ENCODE measurements around the gene IDH3A. TPM values are rescaled to one million over a fixed set of nuclear protein-coding genes. Genes with fewer than 3 reads are reported as not detected.

Gene IDH3A
- total RNA-seq, 2 donors from 2014 or later, result 34.2 to 43.2 TPM

DNA sequence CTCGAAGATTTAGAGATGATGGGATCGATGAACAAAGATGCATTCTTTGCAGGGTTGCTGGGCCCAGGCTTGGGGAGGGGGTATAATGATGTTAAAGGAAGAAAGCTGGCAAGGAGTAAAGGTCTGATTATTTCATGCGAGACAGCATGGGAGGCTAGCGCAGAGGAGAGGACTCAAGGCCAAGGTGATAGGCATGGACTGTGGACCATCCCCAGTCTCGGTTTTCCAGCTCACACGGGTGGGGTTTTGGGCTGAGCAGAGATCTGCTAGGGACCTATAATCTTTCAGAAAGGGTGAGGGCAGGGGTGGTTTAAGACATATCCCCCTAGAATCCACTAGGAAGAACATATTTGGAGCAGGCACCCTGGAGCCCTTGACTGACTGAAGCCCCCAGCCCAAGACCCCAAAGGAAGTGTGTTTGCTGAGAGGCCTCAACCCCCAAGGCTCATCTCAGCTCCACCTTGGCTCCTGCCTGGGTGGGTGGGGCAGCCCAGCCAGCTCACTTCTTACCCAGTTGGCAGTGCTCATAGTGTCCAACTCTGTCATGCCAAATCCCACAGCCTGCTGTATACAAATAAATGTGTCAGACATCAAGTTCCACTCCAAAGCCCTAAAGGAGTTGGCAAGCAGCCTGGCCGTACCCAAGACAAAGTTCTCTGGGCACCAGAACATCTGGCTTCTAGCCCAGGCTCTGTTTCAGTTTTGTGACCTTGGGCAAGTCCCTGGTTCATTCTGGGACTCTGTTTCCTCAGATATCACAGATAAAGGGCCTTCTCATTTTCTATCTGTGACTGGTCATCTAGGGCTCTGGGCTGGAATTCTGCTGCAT, 67.3 kb downstream of the IDH3A start:
- TF ChIP-seq CTCF (conservative IDR thresholded peaks at IDR 0.05), result no peak
- Histone ChIP-seq H3K27me3 (ENCODE audit: control insufficient read depth, insufficient read depth, low read length, poor library complexity, severe bottlenecking) (no peaks in the 10 kb centered on the region), H3K4me3 (ENCODE audit: low read length) (no peak overlapping the region), H3K9ac (ENCODE audit: extremely low read depth, low read length, poor library complexity, severe bottlenecking) (no peak overlapping the region), H3K27ac (ENCODE audit: low read depth, low read length) (no peak overlapping the region), H3K36me3 (ENCODE audit: control insufficient read depth, insufficient read depth, low read length) (no peaks in the 10 kb centered on the region), H3K9me3 (ENCODE audit: control insufficient read depth, low read length) (no peaks in the 10 kb centered on the region), H3K4me1 (ENCODE audit: control insufficient read depth, insufficient read depth, low read length) (no peaks in the 10 kb centered on the region)
- Mint-ChIP-seq H3K36me3 (ENCODE audit: low read depth) (no peaks in the 10 kb centered on the region), H3K4me1 (peaks cover 10% of the 10 kb centered on the region), H3K9me3 (no peaks in the 10 kb centered on the region), H3K27me3 (ENCODE audit: insufficient read depth) (peaks cover 3% of the 10 kb centered on the region), H3K27ac (no peak overlapping the region), H3K4me3 (no peak overlapping the region)
- DNase-seq, result no peak
- WGBS, 2 experiments (ENCODE audit: insufficient coverage in 1 of 2, insufficient read length in 1 of 2), result 91 to 92% methylated on average over 6 to 7 of the region's 7 CpGs

DNA sequence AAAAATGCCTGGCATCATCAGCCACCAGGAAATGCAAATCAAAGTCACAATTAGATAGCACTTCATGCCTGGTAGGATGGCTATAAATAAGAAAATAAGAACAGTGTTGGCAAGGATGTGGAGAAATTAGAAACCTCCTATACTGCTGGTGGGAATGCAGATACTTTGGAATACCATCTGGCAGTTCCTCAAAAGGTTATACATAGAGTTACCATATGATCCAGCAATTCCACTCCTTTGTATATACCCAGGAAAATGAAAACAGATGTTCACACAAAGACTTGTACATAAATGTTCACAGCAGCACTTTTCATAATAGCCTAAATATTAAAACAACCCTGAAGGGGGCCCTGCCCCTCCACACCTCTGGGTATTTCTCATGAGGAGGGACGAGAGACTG, 71.6 kb downstream of the IDH3A start:
- H3K36me3 Mint-ChIP-seq (ENCODE audit: low read depth), result no peaks in the 10 kb centered on the region
- H3K27ac ChIP-seq (ENCODE audit: low read depth, low read length), result no peak overlapping the region
- H3K9me3 ChIP-seq (ENCODE audit: control insufficient read depth, low read length), result peaks cover 4% of the 10 kb centered on the region
- no peak overlapping the region for H3K27ac Mint-ChIP-seq
- no peak overlapping the region for H3K4me3 ChIP-seq (ENCODE audit: low read length)
- H3K9me3 Mint-ChIP-seq, result peaks cover 5% of the 10 kb centered on the region
- H3K4me1 Mint-ChIP-seq, result no peaks in the 10 kb centered on the region
- H3K4me1 ChIP-seq (ENCODE audit: control insufficient read depth, insufficient read depth, low read length), result no peaks in the 10 kb centered on the region
- H3K27me3 ChIP-seq (ENCODE audit: control insufficient read depth, insufficient read depth, low read length, poor library complexity, severe bottlenecking), result no peaks in the 10 kb centered on the region
- H3K36me3 ChIP-seq (ENCODE audit: control insufficient read depth, insufficient read depth, low read length), result no peaks in the 10 kb centered on the region
- no peaks in the 10 kb centered on the region for H3K27me3 Mint-ChIP-seq (ENCODE audit: insufficient read depth)
- H3K9ac ChIP-seq (ENCODE audit: extremely low read depth, low read length, poor library complexity, severe bottlenecking), result no peak overlapping the region
- no peak for DNase-seq
- H3K4me3 Mint-ChIP-seq, result no peak overlapping the region
- no peak for TF ChIP-seq CTCF (conservative IDR thresholded peaks at IDR 0.05)
- 89 to 100% methylated on average over 1 of the region's 1 CpG for WGBS, 2 experiments (ENCODE audit: insufficient coverage in 1 of 2, insufficient read length in 1 of 2)

Other genes with a start within 250 kb of the IDH3A start
- 10 to 100 TPM; 13.8 to 23.8 TPM for gene TBC1D2B, start 71.7 kb upstream of the IDH3A start, total RNA-seq
- not detected for gene SH2D7, start 56.8 kb upstream of the IDH3A start, total RNA-seq
- 10 to 100 TPM; 40.6 to 41.7 TPM for gene CIB2, start 17.9 kb upstream of the IDH3A start, total RNA-seq
- gene ACSBG1, start 85.2 kb downstream of the IDH3A start, total RNA-seq, result 1 to 10 TPM in 1 of 2 donors, under 1 TPM in 1; 0.27 to 1.2 TPM
- 10 to 100 TPM in 1 of 2 donors, 1 to 10 TPM in 1; 4.9 to 18.5 TPM for gene DNAJA4, start 115.2 kb downstream of the IDH3A start, total RNA-seq
- gene SKIC8, start 150.2 kb downstream of the IDH3A start, total RNA-seq, result 10 to 100 TPM; 46.3 to 55.4 TPM
- 100 to 1,000 TPM; 103 TPM for gene CRABP1, start 191.0 kb downstream of the IDH3A start, total RNA-seq